ENCODE measurements around the gene GP5.

Gene GP5

DNA sequence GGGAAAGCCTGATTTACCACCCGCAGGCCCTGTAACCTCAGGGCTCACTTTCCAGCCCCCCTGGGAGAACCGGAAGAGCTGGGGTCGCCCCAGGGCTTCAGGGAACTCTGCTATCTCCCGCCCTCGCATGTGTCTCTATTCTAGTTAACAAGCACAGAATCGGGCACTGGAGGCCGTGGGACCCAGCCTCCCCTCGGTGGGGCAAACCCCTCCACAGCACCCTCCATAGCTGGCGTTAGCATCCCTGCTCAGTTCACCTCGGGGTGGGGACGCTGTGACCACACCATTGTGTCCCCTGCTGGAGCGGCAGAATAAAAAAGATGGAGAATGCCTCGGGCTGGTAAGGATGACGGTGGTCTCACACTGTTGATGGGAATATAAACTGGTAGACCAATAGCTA, 26.0 kb downstream of the GP5 start:
- Histone ChIP-seq H3K4me1 (ENCODE audit: insufficient read depth, insufficient read length) (peaks cover 14% of the 10 kb centered on the region), H3K36me3 (ENCODE audit: insufficient read depth, insufficient read length, low read length) (no peaks in the 10 kb centered on the region), H3K9me3 (ENCODE audit: insufficient read depth, low read length) (no peaks in the 10 kb centered on the region), H3K4me3 (ENCODE audit: insufficient read length, low read depth) (no peak overlapping the region), H3K27me3 (ENCODE audit: insufficient read depth, insufficient read length) (peaks cover 11% of the 10 kb centered on the region), H3K9ac (ENCODE audit: insufficient read length, low read depth) (no peak overlapping the region)
- DNase-seq (ENCODE audit: low read depth, low spot score) = no peak
- TF ChIP-seq ZNF274 (IDR thresholded peaks at IDR 0.05; ENCODE audit: low read depth, low read length) (no peak), SUZ12 (IDR thresholded peaks at IDR 0.05; ENCODE audit: extremely low read depth, insufficient read depth, insufficient read length) (no peak), YY1 (IDR thresholded peaks at IDR 0.05; ENCODE audit: insufficient read depth, insufficient read length) (no peak)

- Histone ChIP-seq H3K36me3 (ENCODE audit: insufficient read depth, insufficient read length, low read length) (no peaks in the 10 kb centered on the region), H3K9ac (ENCODE audit: insufficient read length, low read depth) (no peak overlapping the region), H3K9me3 (ENCODE audit: insufficient read depth, low read length) (no peaks in the 10 kb centered on the region), H3K4me3 (ENCODE audit: insufficient read length, low read depth) (no peak overlapping the region), H3K4me1 (ENCODE audit: insufficient read depth, insufficient read length) (peaks cover 17% of the 10 kb centered on the region), H3K27me3 (ENCODE audit: insufficient read depth, insufficient read length) (peaks cover 11% of the 10 kb centered on the region)
- DNase-seq (ENCODE audit: low read depth, low spot score) = no peak
- TF ChIP-seq YY1 (IDR thresholded peaks at IDR 0.05; ENCODE audit: insufficient read depth, insufficient read length) (no peak), SUZ12 (IDR thresholded peaks at IDR 0.05; ENCODE audit: extremely low read depth, insufficient read depth, insufficient read length) (no peak), ZNF274 (IDR thresholded peaks at IDR 0.05; ENCODE audit: low read depth, low read length) (no peak)
These were observed 28.3 kb downstream of the GP5 start for GRCh38 chr3:194370753-194371152.

GRCh38 chr3:194369522-194370279, 29.4 kb downstream of the GP5 start, which contains the start of gene LRRC15:
TSS of gene LRRC15 (minus strand) at chr3:194369743. CDS start at chr3:194361043, 8,700 bp downstream.
- H3K4me1 ChIP-seq (ENCODE audit: insufficient read depth, insufficient read length) = peaks cover 20% of the 10 kb centered on the region
- H3K36me3 ChIP-seq (ENCODE audit: insufficient read depth, insufficient read length, low read length) = no peaks in the 10 kb centered on the region
- TF ChIP-seq SUZ12 (IDR thresholded peaks at IDR 0.05; ENCODE audit: extremely low read depth, insufficient read depth, insufficient read length) = no peak
- no peak for TF ChIP-seq YY1 (IDR thresholded peaks at IDR 0.05; ENCODE audit: insufficient read depth, insufficient read length)
- TF ChIP-seq ZNF274 (IDR thresholded peaks at IDR 0.05; ENCODE audit: low read depth, low read length) = no peak
- no peaks in the 10 kb centered on the region for H3K9me3 ChIP-seq (ENCODE audit: insufficient read depth, low read length)
- peak within 1 kb of the TSS; percentile 46 for H3K9ac ChIP-seq (ENCODE audit: insufficient read length, low read depth)
- H3K4me3 ChIP-seq (ENCODE audit: insufficient read length, low read depth) = peak within 1 kb of the TSS; percentile 2
- H3K27me3 ChIP-seq (ENCODE audit: insufficient read depth, insufficient read length) = peaks cover 11% of the 10 kb centered on the region
- peak; percentile 30 for DNase-seq (ENCODE audit: low read depth, low spot score)

DNA sequence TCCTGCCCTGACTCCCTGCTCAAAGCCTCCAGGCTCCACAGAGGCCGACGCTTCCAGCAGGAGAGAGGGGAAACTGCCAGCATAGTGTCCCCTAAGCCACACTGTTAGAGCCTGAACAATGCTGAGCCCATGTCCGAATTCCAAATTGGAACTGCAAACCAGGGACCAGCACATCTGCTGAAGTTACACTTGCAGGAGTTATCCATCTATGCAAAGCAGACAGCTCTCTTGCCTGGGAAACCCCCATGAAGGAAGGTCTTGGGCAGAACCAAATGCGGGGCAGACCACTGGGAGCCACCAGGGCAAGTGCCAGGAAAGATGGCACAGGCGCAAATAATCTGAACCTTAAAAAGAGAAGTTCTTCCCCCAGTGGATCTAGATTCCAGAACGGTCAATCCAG, 30.1 kb downstream of the GP5 start:
- TF ChIP-seq YY1 (IDR thresholded peaks at IDR 0.05; ENCODE audit: insufficient read depth, insufficient read length) (no peak), SUZ12 (IDR thresholded peaks at IDR 0.05; ENCODE audit: extremely low read depth, insufficient read depth, insufficient read length) (no peak), ZNF274 (IDR thresholded peaks at IDR 0.05; ENCODE audit: low read depth, low read length) (no peak)
- no peak for DNase-seq (ENCODE audit: low read depth, low spot score)
- Histone ChIP-seq H3K9me3 (ENCODE audit: insufficient read depth, low read length) (no peaks in the 10 kb centered on the region), H3K27me3 (ENCODE audit: insufficient read depth, insufficient read length) (peaks cover 11% of the 10 kb centered on the region), H3K4me3 (ENCODE audit: insufficient read length, low read depth) (no peak overlapping the region), H3K9ac (ENCODE audit: insufficient read length, low read depth) (peak overlapping the region; percentile 46), H3K36me3 (ENCODE audit: insufficient read depth, insufficient read length, low read length) (no peaks in the 10 kb centered on the region), H3K4me1 (ENCODE audit: insufficient read depth, insufficient read length) (peaks cover 20% of the 10 kb centered on the region)

GRCh38 chr3:194367992-194368841, 30.8 kb downstream of the GP5 start:
- Histone ChIP-seq H3K36me3 (ENCODE audit: insufficient read depth, insufficient read length, low read length) (no peaks in the 10 kb centered on the region), H3K27me3 (ENCODE audit: insufficient read depth, insufficient read length) (peaks cover 11% of the 10 kb centered on the region), H3K4me1 (ENCODE audit: insufficient read depth, insufficient read length) (peaks cover 20% of the 10 kb centered on the region), H3K9ac (ENCODE audit: insufficient read length, low read depth) (peak overlapping the region; percentile 46), H3K4me3 (ENCODE audit: insufficient read length, low read depth) (no peak overlapping the region), H3K9me3 (ENCODE audit: insufficient read depth, low read length) (no peaks in the 10 kb centered on the region)
- no peak for TF ChIP-seq YY1 (IDR thresholded peaks at IDR 0.05; ENCODE audit: insufficient read depth, insufficient read length)
- no peak for TF ChIP-seq ZNF274 (IDR thresholded peaks at IDR 0.05; ENCODE audit: low read depth, low read length)
- TF ChIP-seq SUZ12 (IDR thresholded peaks at IDR 0.05; ENCODE audit: extremely low read depth, insufficient read depth, insufficient read length) = no peak
- no peak for DNase-seq (ENCODE audit: low read depth, low spot score)

DNA sequence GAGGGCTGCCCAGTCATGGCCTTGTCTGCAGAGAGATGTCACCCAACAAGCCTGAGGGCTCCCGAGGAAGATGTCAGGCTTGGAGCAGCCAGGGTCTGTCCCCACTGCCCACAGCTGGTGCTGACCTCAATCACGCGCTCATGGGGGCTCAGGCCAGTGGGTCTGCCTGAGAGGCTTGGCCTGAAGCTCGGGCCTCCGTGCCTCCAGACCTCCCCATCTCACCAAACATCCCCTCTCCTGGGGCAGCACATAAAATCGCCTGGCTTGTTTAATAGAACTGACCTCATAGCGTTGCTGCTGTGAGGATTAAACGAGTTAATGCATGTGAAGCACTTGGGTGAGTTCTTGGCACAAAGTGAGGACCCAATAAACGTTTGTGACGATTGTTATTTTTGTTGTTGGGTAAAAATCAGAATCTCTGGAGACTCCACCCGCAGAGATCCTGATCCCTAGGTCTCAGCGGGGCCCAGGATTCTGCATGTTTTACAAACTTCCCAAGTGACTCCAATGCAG, 33.0 kb downstream of the GP5 start:
- no peaks in the 10 kb centered on the region for H3K36me3 ChIP-seq (ENCODE audit: insufficient read depth, insufficient read length, low read length)
- H3K9ac ChIP-seq (ENCODE audit: insufficient read length, low read depth) = no peak overlapping the region
- no peak for TF ChIP-seq SUZ12 (IDR thresholded peaks at IDR 0.05; ENCODE audit: extremely low read depth, insufficient read depth, insufficient read length)
- H3K9me3 ChIP-seq (ENCODE audit: insufficient read depth, low read length) = no peaks in the 10 kb centered on the region
- H3K4me3 ChIP-seq (ENCODE audit: insufficient read length, low read depth) = no peak overlapping the region
- H3K27me3 ChIP-seq (ENCODE audit: insufficient read depth, insufficient read length) = peaks cover 11% of the 10 kb centered on the region
- DNase-seq (ENCODE audit: low read depth, low spot score) = no peak
- peaks cover 16% of the 10 kb centered on the region for H3K4me1 ChIP-seq (ENCODE audit: insufficient read depth, insufficient read length)

DNA sequence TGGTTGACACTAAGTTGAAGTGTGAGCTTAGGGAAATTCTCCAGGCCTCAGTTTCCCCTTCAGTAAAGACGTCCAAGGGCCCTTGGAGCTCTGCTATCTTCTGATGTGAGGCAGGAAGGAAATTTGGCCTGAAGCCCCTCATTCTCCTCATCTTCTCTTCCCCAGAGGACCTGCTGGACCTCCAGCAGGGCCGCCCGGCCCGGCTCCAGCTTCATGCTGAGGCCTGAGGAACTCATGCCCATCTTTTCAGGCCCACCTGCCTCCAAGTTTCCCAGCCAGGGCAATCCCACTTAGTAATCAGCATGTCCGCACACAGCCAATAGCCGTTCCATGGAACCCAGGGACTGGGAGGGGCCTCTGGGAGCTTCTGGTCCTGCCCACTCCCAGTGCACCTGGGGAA, 33.5 kb downstream of the GP5 start:
- Histone ChIP-seq H3K9ac (ENCODE audit: insufficient read length, low read depth) (no peak overlapping the region), H3K27me3 (ENCODE audit: insufficient read depth, insufficient read length) (peaks cover 11% of the 10 kb centered on the region), H3K36me3 (ENCODE audit: insufficient read depth, insufficient read length, low read length) (no peaks in the 10 kb centered on the region), H3K4me3 (ENCODE audit: insufficient read length, low read depth) (no peak overlapping the region), H3K9me3 (ENCODE audit: insufficient read depth, low read length) (no peaks in the 10 kb centered on the region), H3K4me1 (ENCODE audit: insufficient read depth, insufficient read length) (peaks cover 13% of the 10 kb centered on the region)
- DNase-seq (ENCODE audit: low read depth, low spot score) = no peak
- TF ChIP-seq SUZ12 (IDR thresholded peaks at IDR 0.05; ENCODE audit: extremely low read depth, insufficient read depth, insufficient read length) = no peak
